CD14-positive monocyte (primary cell): ENCODE data around the gene PAPPA2. TPM values are rescaled to one million over a fixed set of nuclear protein-coding genes. Genes with fewer than 3 reads are reported as not detected.

Source experiments
- DNase-seq, 3 donors: peaks; one replicate each; pipeline ENCODE4 v3.0.0-alpha.2; 2011 to 2022
- H2AFZ ChIP-seq: 2 replicates; pipeline ENCODE4 v1.6.0; 2012; ENCODE audit warnings: mild to moderate bottlenecking, low read depth, low read length, inconsistent platforms; ENCODE audit not compliant: insufficient read depth, poor library complexity, severe bottlenecking
- H3K27ac ChIP-seq, 2 donors: 1 replicate in 1 of 2; 2 replicates in 1 of 2; pipeline ENCODE4 v1.5.1; 2012 to 2013; ENCODE audit warnings: low read length in 2 of 2, control low read depth in 1 of 2, inconsistent platforms in 1 of 2, low read depth in 1 of 2, mild to moderate bottlenecking in 1 of 2
- H3K27me3 ChIP-seq, 2 donors: one replicate each; pipeline versions ENCODE4 v1.6.0 to v1.6.1; 2011 to 2013; ENCODE audit warnings: low read length in 2 of 2; ENCODE audit not compliant: control insufficient read depth in 2 of 2, insufficient read depth in 2 of 2
- H3K36me3 ChIP-seq, 2 donors: replicated peaks in 1 of 2; 1 replicate in 1 of 2; 2 replicates in 1 of 2; pipeline versions ENCODE4 v1.5.1 to v1.6.1; 2012 to 2013; ENCODE audit warnings: low read length in 2 of 2, control low read depth in 1 of 2, inconsistent platforms in 1 of 2, mild to moderate bottlenecking in 1 of 2; ENCODE audit not compliant: insufficient read depth in 2 of 2, control insufficient read depth in 1 of 2
- H3K4me1 ChIP-seq, 2 donors: 1 replicate in 1 of 2; 2 replicates in 1 of 2; pipeline versions ENCODE4 v1.5.1 to v1.6.1; 2012 to 2013; ENCODE audit warnings: low read length in 2 of 2, control low read depth in 1 of 2, inconsistent platforms in 1 of 2, mild to moderate bottlenecking in 1 of 2, moderate library complexity in 1 of 2; ENCODE audit not compliant: insufficient read depth in 2 of 2, control insufficient read depth in 1 of 2
- H3K4me2 ChIP-seq: replicated peaks from 2 replicates; pipeline ENCODE3; 2012; ENCODE audit warnings: low read length, moderate library complexity, mild to moderate bottlenecking; ENCODE audit not compliant: poor library complexity, severe bottlenecking; ENCODE audit errors: extremely low read depth
- H3K4me3 ChIP-seq, 3 experiments: fragments of 200-600 bp in 1 of 3; sonication (generic) in 1 of 3; replicated peaks in 1 of 3; 1 replicate in 2 of 3; 2 replicates in 1 of 3; pipeline ENCODE4 v1.5.1; 2011 to 2013; ENCODE audit warnings: low read length in 3 of 3, mild to moderate bottlenecking in 3 of 3, control low read depth in 2 of 3, low read depth in 2 of 3, inconsistent platforms in 1 of 3, moderate library complexity in 1 of 3
- H3K79me2 ChIP-seq: 2 replicates; pipeline ENCODE4 v1.6.0; 2012; ENCODE audit warnings: mild to moderate bottlenecking, control low read depth, inconsistent platforms, low read length, moderate library complexity; ENCODE audit not compliant: insufficient read depth
- H3K9ac ChIP-seq: 2 replicates; pipeline ENCODE4 v1.6.0; 2017; ENCODE audit warnings: low read length, mild to moderate bottlenecking; ENCODE audit not compliant: insufficient read depth, poor library complexity, severe bottlenecking
- H3K9me3 ChIP-seq, 2 donors: replicated peaks in 1 of 2; 1 replicate in 1 of 2; 2 replicates in 1 of 2; pipeline versions ENCODE4 v1.5.1 to v1.6.1; 2012 to 2013; ENCODE audit warnings: low read length in 2 of 2, control low read depth in 1 of 2; ENCODE audit not compliant: control insufficient read depth in 1 of 2, insufficient read depth in 1 of 2
- H4K20me1 ChIP-seq: 2 replicates; pipeline ENCODE4 v1.6.0; 2012; ENCODE audit warnings: mild to moderate bottlenecking, low read length, control low read depth, moderate library complexity; ENCODE audit not compliant: insufficient read depth
- H3K27ac Mint-ChIP-seq, 7 donors: one replicate each; pipeline ENCODE4 v1.8.0; 2020; ENCODE audit warnings: mild to moderate bottlenecking in 7 of 7, mixed read lengths in 7 of 7, moderate library complexity in 6 of 7, inconsistent platforms in 2 of 7
- H3K27me3 Mint-ChIP-seq, 3 donors: one replicate each; pipeline ENCODE4 v1.8.0; 2021 to 2022; ENCODE audit warnings: low read depth in 3 of 3, mild to moderate bottlenecking in 3 of 3, mixed read lengths in 3 of 3, moderate library complexity in 3 of 3, inconsistent platforms in 1 of 3
- H3K36me3 Mint-ChIP-seq, 2 donors: one replicate each; pipeline ENCODE4 v1.8.0; 2020; ENCODE audit warnings: mixed read lengths in 2 of 2, inconsistent platforms in 1 of 2, mild to moderate bottlenecking in 1 of 2
- H3K4me1 Mint-ChIP-seq: one replicate; pipeline ENCODE4 v1.8.0; 2020; ENCODE audit warnings: mild to moderate bottlenecking, mixed read lengths
- H3K4me3 Mint-ChIP-seq, 2 donors: one replicate each; pipeline ENCODE4 v1.8.0; 2020; ENCODE audit warnings: mild to moderate bottlenecking in 2 of 2, mixed read lengths in 2 of 2, moderate library complexity in 1 of 2
- H3K9me3 Mint-ChIP-seq, 7 donors: one replicate each; pipeline ENCODE4 v1.8.0; 2020 to 2022; ENCODE audit warnings: mixed read lengths in 7 of 7, mild to moderate bottlenecking in 6 of 7, moderate library complexity in 6 of 7, inconsistent platforms in 2 of 7
- WGBS: methylation state at CpG from one replicate; pipeline ENCODE4 v1.1.5; 2013; ENCODE audit warnings: missing lambda C conversion rate; ENCODE audit not compliant: insufficient coverage; 5-methylcytosine and 5-hydroxymethylcytosine counted together
- intact Hi-C, 2 donors: fragments of 100-400 bp; cut with micrococcal nuclease; formaldehyde crosslinking; loops; one replicate each; pipeline versions ENCODE4 v1.15.0 to v1.15.1; 2023
- polyA plus RNA-seq, 3 donors: library from polyadenylated mRNA; depleted of rRNA in 1 of 3; unstranded in 2 of 3; stranded (reverse) in 1 of 3; fragments of 300-500 nt in 2 of 3; fragments of >200 nt in 1 of 3; fragmentation: Illumina TruSeq in 2 of 3; gene quantifications; 1 replicate in 2 of 3; 2 replicates in 1 of 3; pipeline ENCODE4 v1.2.3, GENCODE V29; 2012 to 2021
- TF ChIP-seq, protein P1 (sequence below): fragments of 200-600 bp; IDR thresholded peaks from one replicate; pipeline ENCODE4 v1.8.0; 2022; ENCODE audit warnings: antibody characterized with exemption, mild to moderate bottlenecking

Gene PAPPA2
- polyA plus RNA-seq, 3 donors, result not detected

DNA sequence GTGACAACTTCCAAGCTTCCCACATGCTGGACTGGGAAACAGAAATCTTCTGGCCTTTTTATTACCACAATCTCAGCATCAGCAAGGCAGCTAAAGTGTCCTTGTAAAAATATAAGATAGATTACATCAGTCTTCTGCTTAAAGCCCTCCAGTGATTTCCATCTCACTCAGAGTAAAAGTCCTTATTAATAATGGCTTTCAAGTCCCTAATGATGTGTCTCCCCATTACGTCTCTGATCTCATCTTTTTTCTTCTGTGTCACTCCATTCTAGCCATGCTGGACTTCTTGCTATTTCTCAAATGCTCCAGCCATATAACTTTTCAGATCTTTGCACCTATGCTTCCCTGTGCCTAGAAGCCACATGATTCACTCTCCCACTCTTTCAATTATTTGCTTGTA lies 22.1 kb downstream of the PAPPA2 start:
- Histone ChIP-seq H4K20me1 (no peaks in the 10 kb centered on the region), H3K4me3 (no peak overlapping the region), H3K9me3 (no peaks in the 10 kb centered on the region), H3K9ac (no peak overlapping the region), H3K4me1 (no peaks in the 10 kb centered on the region), H3K79me2 (no peaks in the 10 kb centered on the region), H3K4me2 (no peak overlapping the region), H3K36me3 (no peaks in the 10 kb centered on the region), H2AFZ (no peak overlapping the region), H3K27ac (no peak overlapping the region), H3K27me3 (no peaks in the 10 kb centered on the region)
- WGBS, result 100% methylated on average over 1 of the region's 1 CpG
- no peak for DNase-seq
- TF ChIP-seq, protein P1, sequence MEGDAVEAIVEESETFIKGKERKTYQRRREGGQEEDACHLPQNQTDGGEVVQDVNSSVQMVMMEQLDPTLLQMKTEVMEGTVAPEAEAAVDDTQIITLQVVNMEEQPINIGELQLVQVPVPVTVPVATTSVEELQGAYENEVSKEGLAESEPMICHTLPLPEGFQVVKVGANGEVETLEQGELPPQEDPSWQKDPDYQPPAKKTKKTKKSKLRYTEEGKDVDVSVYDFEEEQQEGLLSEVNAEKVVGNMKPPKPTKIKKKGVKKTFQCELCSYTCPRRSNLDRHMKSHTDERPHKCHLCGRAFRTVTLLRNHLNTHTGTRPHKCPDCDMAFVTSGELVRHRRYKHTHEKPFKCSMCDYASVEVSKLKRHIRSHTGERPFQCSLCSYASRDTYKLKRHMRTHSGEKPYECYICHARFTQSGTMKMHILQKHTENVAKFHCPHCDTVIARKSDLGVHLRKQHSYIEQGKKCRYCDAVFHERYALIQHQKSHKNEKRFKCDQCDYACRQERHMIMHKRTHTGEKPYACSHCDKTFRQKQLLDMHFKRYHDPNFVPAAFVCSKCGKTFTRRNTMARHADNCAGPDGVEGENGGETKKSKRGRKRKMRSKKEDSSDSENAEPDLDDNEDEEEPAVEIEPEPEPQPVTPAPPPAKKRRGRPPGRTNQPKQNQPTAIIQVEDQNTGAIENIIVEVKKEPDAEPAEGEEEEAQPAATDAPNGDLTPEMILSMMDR, result no peak
- no peak overlapping the region for H3K4me3 Mint-ChIP-seq
- H3K27ac Mint-ChIP-seq, result no peak overlapping the region
- H3K27me3 Mint-ChIP-seq, result no peaks in the 10 kb centered on the region
- peaks cover 0 to 2% (median 0%) of the 10 kb centered on the region in 7 donors for H3K9me3 Mint-ChIP-seq
- intact Hi-C loops, result no loop called here
- H3K36me3 Mint-ChIP-seq, result no peaks in the 10 kb centered on the region
- H3K4me1 Mint-ChIP-seq, result no peaks in the 10 kb centered on the region

DNA sequence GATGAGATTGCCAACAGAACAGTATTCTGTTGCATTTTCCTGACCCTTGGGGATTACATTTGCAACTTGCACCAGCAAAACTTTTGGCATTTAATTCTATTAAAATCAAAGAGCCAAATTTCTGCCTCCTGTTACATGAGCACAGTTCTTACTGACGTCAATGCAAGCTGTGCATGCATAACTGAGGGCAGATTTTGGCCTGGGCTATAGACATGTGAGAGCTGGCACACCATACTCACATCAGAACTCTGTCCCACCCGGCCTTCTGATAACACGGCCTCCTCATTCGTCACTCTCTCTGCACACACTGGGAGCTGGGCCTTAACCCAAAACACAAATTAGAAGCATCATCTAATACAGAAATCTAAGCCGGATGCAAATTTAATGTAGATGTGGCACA lies 31.5 kb downstream of the PAPPA2 start:
- WGBS, result 93% methylated on average over 4 of the region's 5 CpGs
- H3K9ac ChIP-seq, result no peak overlapping the region

More for the DNA sequence above, 31.5 kb downstream of the PAPPA2 start:
- no peak overlapping the region for H2AFZ ChIP-seq
- no peaks in the 10 kb centered on the region for H3K36me3 ChIP-seq
- H3K79me2 ChIP-seq, result no peaks in the 10 kb centered on the region
- DNase-seq, result no peak
- H4K20me1 ChIP-seq, result no peaks in the 10 kb centered on the region
- H3K27me3 ChIP-seq, result no peaks in the 10 kb centered on the region
- no peaks in the 10 kb centered on the region for H3K4me1 ChIP-seq
- Mint-ChIP-seq H3K9me3 (peaks cover 0 to 3% (median 0%) of the 10 kb centered on the region in 7 donors), H3K27me3 (peaks cover 0 to 1% (median under 1%) of the 10 kb centered on the region in 3 donors), H3K4me1 (no peaks in the 10 kb centered on the region), H3K36me3 (no peaks in the 10 kb centered on the region), H3K27ac (no peak overlapping the region), H3K4me3 (no peak overlapping the region)
- H3K9me3 ChIP-seq, result no peaks in the 10 kb centered on the region
- TF ChIP-seq, protein P1, result no peak
- no peak overlapping the region for H3K27ac ChIP-seq
- no peak overlapping the region for H3K4me2 ChIP-seq
- H3K4me3 ChIP-seq, result no peak overlapping the region
- intact Hi-C loops, result no loop called here
